ENCODE measurements around the gene AFAP1. TPM values are rescaled to one million over a fixed set of nuclear protein-coding genes. Genes with fewer than 3 reads are reported as not detected.

Gene AFAP1
- total and polyA plus RNA-seq, 2 of the 4 experiments (the other 2 are of a cell fraction) = 48.2 to 80.9 TPM

GRCh38 chr4:7753271-7753670 is 186.4 kb downstream of the AFAP1 start:
- Histone ChIP-seq H3K4me3 (ENCODE audit: insufficient read depth, low read depth, low read length) (no peak overlapping the region), H2AK5ac (ENCODE audit: low read depth, low read length) (no peak overlapping the region), H2BK15ac (ENCODE audit: low read depth, low read length) (no peak overlapping the region), H4K20me1 (ENCODE audit: insufficient read depth, low read length) (peaks cover 17% of the 10 kb centered on the region), H2AK9ac (replicated peaks; ENCODE audit: low read depth, low read length, poor library complexity) (no peak overlapping the region), H2BK20ac (ENCODE audit: low read depth, low read length) (no peak overlapping the region), H3K9me3 (ENCODE audit: control insufficient read depth, insufficient read depth, low read length) (no peaks in the 10 kb centered on the region), H3K27me3 (ENCODE audit: control insufficient read depth, insufficient read depth, low read length) (no peaks in the 10 kb centered on the region), H3K56ac (ENCODE audit: extremely low read depth, insufficient read depth, low read length) (no peak overlapping the region), H3K79me1 (ENCODE audit: low read depth in 1 of 2, low read length in 2 of 2) (no peaks in the 10 kb centered on the region; a peak in 1 of 4 replicates), H4K8ac (ENCODE audit: low read depth in 2 of 2, low read length in 2 of 2) (no peak overlapping the region), H3K4me2 (ENCODE audit: low read depth, low read length) (no peak overlapping the region), H2BK120ac (ENCODE audit: low read depth, low read length) (no peak overlapping the region), H3K4ac (ENCODE audit: low read depth, low read length) (no peak overlapping the region), H4K91ac (ENCODE audit: insufficient read depth, low read depth, low read length) (no peak overlapping the region), H4K5ac (ENCODE audit: low read depth, low read length) (no peak overlapping the region), H3K23ac (ENCODE audit: low read depth, low read length) (no peak overlapping the region), H3K14ac (replicated peaks; ENCODE audit: low read depth, low read length) (no peak overlapping the region), H3K4me1 (ENCODE audit: control insufficient read depth, insufficient read depth, low read length) (peaks cover 1% of the 10 kb centered on the region; the same call in 1 of the 2 replicates), H3K27ac (ENCODE audit: insufficient read depth, low read length) (no peak overlapping the region), H3K9me1 (ENCODE audit: insufficient read depth, low read length) (no peaks in the 10 kb centered on the region), H2AFZ (replicated peaks; ENCODE audit: low read length, poor library complexity) (no peak overlapping the region), H2BK5ac (ENCODE audit: low read depth, low read length, poor library complexity, severe bottlenecking) (no peak overlapping the region), H3K36me3 (ENCODE audit: control insufficient read depth, insufficient read depth, low read length) (peaks cover 15% of the 10 kb centered on the region), H3K18ac (ENCODE audit: low read depth, low read length) (no peak overlapping the region), H3K9ac (ENCODE audit: low read depth, low read length) (no peak overlapping the region)
- 95% methylated on average over 15 of the region's 15 CpGs; no CpG with 5 or more reads in 1 of the 2 experiments for WGBS, 2 experiments (ENCODE audit: extremely low coverage in 2 of 2, insufficient read length in 1 of 2)
- DNase-seq (no peak), ATAC-seq (ENCODE audit: low read depth) (no peak)
- ChIA-PET POLR2A (ENCODE audit: unreplicated experiment) (no interaction called here), CTCF (no interaction called here)
- intact Hi-C loops (cut with micrococcal nuclease) (no loop called here), dilution Hi-C loops (cut with HindIII; ENCODE audit: low sequenced_read_pairs, unreplicated experiment) (no loop called here), in situ Hi-C loops (cut with MboI; ENCODE audit: low sequenced_read_pairs) (no loop called here)
- TF ChIP-seq MAZ (IDR thresholded peaks at IDR 0.05; ENCODE audit: borderline replicate concordance, low read depth, low read length) = no peak
- no peak for TF ChIP-seq BHLHE40 (IDR thresholded peaks at IDR 0.05; ENCODE audit: low read depth, low read length)
- no peak for TF ChIP-seq RFX5 (IDR thresholded peaks at IDR 0.05; ENCODE audit: low read depth, low read length)
- TF ChIP-seq CTCF (conservative IDR thresholded peaks at IDR 0.05; ENCODE audit: low read depth, low read length) = no peak
- no peak for TF ChIP-seq FOS (IDR thresholded peaks at IDR 0.05; ENCODE audit: low read depth, low read length)
- no peak for TF ChIP-seq ELK1 (IDR thresholded peaks at IDR 0.05; ENCODE audit: borderline replicate concordance, low read depth, low read length)
- no peak for TF ChIP-seq SMC3 (IDR thresholded peaks at IDR 0.05; ENCODE audit: low read depth, low read length)
- no peak for TF ChIP-seq CEBPB (IDR thresholded peaks at IDR 0.05; ENCODE audit: low read depth, low read length)
- no peak for TF ChIP-seq POLR2A (IDR thresholded peaks at IDR 0.05; ENCODE audit: low read depth, low read length)
- TF ChIP-seq, protein P1, sequence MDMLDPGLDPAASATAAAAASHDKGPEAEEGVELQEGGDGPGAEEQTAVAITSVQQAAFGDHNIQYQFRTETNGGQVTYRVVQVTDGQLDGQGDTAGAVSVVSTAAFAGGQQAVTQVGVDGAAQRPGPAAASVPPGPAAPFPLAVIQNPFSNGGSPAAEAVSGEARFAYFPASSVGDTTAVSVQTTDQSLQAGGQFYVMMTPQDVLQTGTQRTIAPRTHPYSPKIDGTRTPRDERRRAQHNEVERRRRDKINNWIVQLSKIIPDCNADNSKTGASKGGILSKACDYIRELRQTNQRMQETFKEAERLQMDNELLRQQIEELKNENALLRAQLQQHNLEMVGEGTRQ (IDR thresholded peaks at IDR 0.05; ENCODE audit: low read depth, low read length) = no peak
- TF ChIP-seq RAD21 (IDR thresholded peaks at IDR 0.05; ENCODE audit: low read length) = no peak
- no peak for TF ChIP-seq RCOR1 (IDR thresholded peaks at IDR 0.05; ENCODE audit: insufficient replicate concordance, low read length)
- TF ChIP-seq MAFK (IDR thresholded peaks at IDR 0.05; ENCODE audit: low read depth, low read length) = no peak
- no peak for TF ChIP-seq MXI1 (IDR thresholded peaks at IDR 0.05; ENCODE audit: borderline replicate concordance, low read depth, low read length)
- no peak for TF ChIP-seq CHD1 (IDR thresholded peaks at IDR 0.05; ENCODE audit: low read depth, low read length)
- TF ChIP-seq NFE2L2 (IDR thresholded peaks at IDR 0.05; ENCODE audit: low read depth, low read length) = no peak
- BruUV-seq (replicated peaks) = no TSS peak

Data from IMR-90 (cell line).